ENCODE data around the gene SARNP.

The SARNP gene

GRCh38 chr12:55724226-55724939 is 93.1 kb downstream of the SARNP start:
- H3K4me1 ChIP-seq (ENCODE audit: control insufficient read depth in 1 of 2, insufficient read depth in 1 of 2, low read depth in 1 of 2, low read length in 1 of 2) = peaks cover 44 to 55% of the 10 kb centered on the region in 2 experiments

GRCh38 chr12:55723516-55724225 is 93.9 kb downstream of the SARNP start:
- no peak for TF ChIP-seq CTCF (IDR thresholded peaks at IDR 0.05)
- H3K36me3 ChIP-seq = peaks cover 86% of the 10 kb centered on the region
- peaks cover 49 to 59% of the 10 kb centered on the region in 2 experiments for H3K4me1 ChIP-seq (ENCODE audit: control insufficient read depth in 1 of 2, insufficient read depth in 1 of 2, low read depth in 1 of 2, low read length in 1 of 2)
- no peaks in the 10 kb centered on the region for H3K9me3 ChIP-seq
- no peaks in the 10 kb centered on the region for H3K27me3 ChIP-seq
- H3K27ac ChIP-seq = peak overlapping the region; percentile 57
- no peak overlapping the region for H3K4me3 ChIP-seq (ENCODE audit: low read depth in 1 of 2, low read length in 1 of 2)

More at GRCh38 chr12:55724226-55724939, 93.1 kb downstream of the SARNP start:
- Histone ChIP-seq H3K36me3 (peaks cover 79% of the 10 kb centered on the region), H3K4me3 (ENCODE audit: low read depth in 1 of 2, low read length in 1 of 2) (no peak overlapping the region), H3K9me3 (no peaks in the 10 kb centered on the region), H3K27ac (peak overlapping the region; percentile 57), H3K27me3 (no peaks in the 10 kb centered on the region)
- peak; percentile 54 for TF ChIP-seq CTCF (IDR thresholded peaks at IDR 0.05)

GRCh38 chr12:55722948-55723347 is 94.6 kb downstream of the SARNP start:
- Histone ChIP-seq H3K9me3 (no peaks in the 10 kb centered on the region), H3K4me3 (ENCODE audit: low read depth in 1 of 2, low read length in 1 of 2) (no peak overlapping the region), H3K27me3 (no peaks in the 10 kb centered on the region), H3K27ac (peak overlapping the region; percentile 5), H3K36me3 (peaks cover 90% of the 10 kb centered on the region), H3K4me1 (ENCODE audit: control insufficient read depth in 1 of 2, insufficient read depth in 1 of 2, low read depth in 1 of 2, low read length in 1 of 2) (peaks cover 54 to 65% of the 10 kb centered on the region in 2 experiments)
- no peak for TF ChIP-seq CTCF (IDR thresholded peaks at IDR 0.05)

GRCh38 chr12:55721601-55722213 is 95.8 kb downstream of the SARNP start:
- Histone ChIP-seq H3K4me3 (ENCODE audit: low read depth in 1 of 2, low read length in 1 of 2) (no peak overlapping the region), H3K4me1 (ENCODE audit: control insufficient read depth in 1 of 2, insufficient read depth in 1 of 2, low read depth in 1 of 2, low read length in 1 of 2) (peaks cover 54 to 65% of the 10 kb centered on the region in 2 experiments), H3K27ac (peak overlapping the region; percentile 55), H3K27me3 (no peaks in the 10 kb centered on the region), H3K36me3 (peaks cover 83% of the 10 kb centered on the region), H3K9me3 (no peaks in the 10 kb centered on the region)
- TF ChIP-seq CTCF (IDR thresholded peaks at IDR 0.05) = no peak

- H3K27ac ChIP-seq = peak overlapping the region; percentile 55
- no peak overlapping the region for H3K4me3 ChIP-seq (ENCODE audit: low read depth in 1 of 2, low read length in 1 of 2)
- peaks cover 56 to 63% of the 10 kb centered on the region in 2 experiments for H3K4me1 ChIP-seq (ENCODE audit: control insufficient read depth in 1 of 2, insufficient read depth in 1 of 2, low read depth in 1 of 2, low read length in 1 of 2)
- no peaks in the 10 kb centered on the region for H3K27me3 ChIP-seq
- H3K36me3 ChIP-seq = peaks cover 76% of the 10 kb centered on the region
- no peak for TF ChIP-seq CTCF (IDR thresholded peaks at IDR 0.05)
- H3K9me3 ChIP-seq = no peaks in the 10 kb centered on the region
Observed at GRCh38 chr12:55720894-55721444, 96.6 kb downstream of the SARNP start.

Measured in neutrophil (primary cell).